ENCODE measurements around the gene LSM2. TPM values are rescaled to one million over a fixed set of nuclear protein-coding genes. Genes with fewer than 3 reads are reported as not detected.

LSM2 gene
- total and polyA plus RNA-seq, 8 donors: 11.0 to 27.3 (median 21.4) TPM

DNA sequence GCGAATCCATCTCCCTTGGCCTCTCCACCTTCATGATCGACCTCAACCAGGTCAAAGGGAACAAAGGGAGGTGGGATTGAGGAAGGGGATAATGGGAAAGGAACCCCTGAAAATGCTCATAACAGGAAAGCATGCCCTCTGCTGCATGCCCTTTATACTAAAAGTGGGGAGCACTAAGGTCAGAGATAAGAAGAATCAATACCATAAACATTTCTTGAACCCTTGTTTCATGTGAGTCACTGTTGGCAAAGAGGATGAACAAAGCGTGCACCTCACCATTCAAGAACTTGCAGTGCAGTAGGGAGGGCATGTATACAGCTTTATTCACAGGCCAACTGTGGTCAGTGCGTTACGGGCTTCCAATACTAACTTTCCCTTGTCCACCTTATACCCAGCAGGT, 46.0 kb downstream of the LSM2 start:
- Histone ChIP-seq H3K4me1 (no peaks in the 10 kb centered on the region), H3K27ac (no peak overlapping the region), H3K4me3 (no peak overlapping the region), H3K27me3 (no peaks in the 10 kb centered on the region), H3K9me3 (no peaks in the 10 kb centered on the region), H3K36me3 (no peaks in the 10 kb centered on the region)
- DNase-seq (no peak), ATAC-seq (no peak), FAIRE-seq (no peak)
- TF ChIP-seq, protein P1, sequence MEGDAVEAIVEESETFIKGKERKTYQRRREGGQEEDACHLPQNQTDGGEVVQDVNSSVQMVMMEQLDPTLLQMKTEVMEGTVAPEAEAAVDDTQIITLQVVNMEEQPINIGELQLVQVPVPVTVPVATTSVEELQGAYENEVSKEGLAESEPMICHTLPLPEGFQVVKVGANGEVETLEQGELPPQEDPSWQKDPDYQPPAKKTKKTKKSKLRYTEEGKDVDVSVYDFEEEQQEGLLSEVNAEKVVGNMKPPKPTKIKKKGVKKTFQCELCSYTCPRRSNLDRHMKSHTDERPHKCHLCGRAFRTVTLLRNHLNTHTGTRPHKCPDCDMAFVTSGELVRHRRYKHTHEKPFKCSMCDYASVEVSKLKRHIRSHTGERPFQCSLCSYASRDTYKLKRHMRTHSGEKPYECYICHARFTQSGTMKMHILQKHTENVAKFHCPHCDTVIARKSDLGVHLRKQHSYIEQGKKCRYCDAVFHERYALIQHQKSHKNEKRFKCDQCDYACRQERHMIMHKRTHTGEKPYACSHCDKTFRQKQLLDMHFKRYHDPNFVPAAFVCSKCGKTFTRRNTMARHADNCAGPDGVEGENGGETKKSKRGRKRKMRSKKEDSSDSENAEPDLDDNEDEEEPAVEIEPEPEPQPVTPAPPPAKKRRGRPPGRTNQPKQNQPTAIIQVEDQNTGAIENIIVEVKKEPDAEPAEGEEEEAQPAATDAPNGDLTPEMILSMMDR (IDR thresholded peaks at IDR 0.05): no peak
- WGBS, 2 donors: 80 to 86% methylated on average over 5 of the region's 5 CpGs
- intact Hi-C loops (cut with DNase I): no loop called here

DNA sequence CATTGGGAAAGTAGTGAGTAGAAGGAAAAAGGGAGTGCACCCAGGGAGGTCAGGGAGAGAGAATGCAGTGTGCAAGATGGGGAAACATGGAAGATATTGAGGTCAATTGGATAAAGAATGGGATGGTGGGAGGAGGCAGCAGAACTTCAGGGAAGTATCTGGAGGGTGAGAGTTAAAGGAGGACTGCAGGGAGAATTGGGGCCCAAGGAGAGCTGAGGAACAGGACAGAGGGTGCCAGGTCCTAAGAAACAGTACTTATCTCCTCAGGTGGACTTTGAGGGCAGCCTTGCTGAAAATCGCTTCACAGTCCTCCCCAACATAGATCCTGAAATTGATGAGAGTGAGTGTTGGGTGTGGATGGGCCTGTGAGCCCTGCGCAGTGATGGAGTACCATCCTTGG, 48.5 kb downstream of the LSM2 start:
- intact Hi-C loops (cut with DNase I): no loop called here
- no peak for FAIRE-seq
- no peaks in the 10 kb centered on the region for H3K27me3 ChIP-seq
- H3K9me3 ChIP-seq: no peaks in the 10 kb centered on the region
- DNase-seq: no peak
- H3K4me3 ChIP-seq: no peak overlapping the region
- no peak for ATAC-seq
- 79 to 85% methylated on average over 2 of the region's 2 CpGs for WGBS, 2 donors
- H3K4me1 ChIP-seq: no peaks in the 10 kb centered on the region
- H3K36me3 ChIP-seq: no peaks in the 10 kb centered on the region
- TF ChIP-seq, protein P1 (IDR thresholded peaks at IDR 0.05): no peak
- H3K27ac ChIP-seq: no peak overlapping the region

DNA sequence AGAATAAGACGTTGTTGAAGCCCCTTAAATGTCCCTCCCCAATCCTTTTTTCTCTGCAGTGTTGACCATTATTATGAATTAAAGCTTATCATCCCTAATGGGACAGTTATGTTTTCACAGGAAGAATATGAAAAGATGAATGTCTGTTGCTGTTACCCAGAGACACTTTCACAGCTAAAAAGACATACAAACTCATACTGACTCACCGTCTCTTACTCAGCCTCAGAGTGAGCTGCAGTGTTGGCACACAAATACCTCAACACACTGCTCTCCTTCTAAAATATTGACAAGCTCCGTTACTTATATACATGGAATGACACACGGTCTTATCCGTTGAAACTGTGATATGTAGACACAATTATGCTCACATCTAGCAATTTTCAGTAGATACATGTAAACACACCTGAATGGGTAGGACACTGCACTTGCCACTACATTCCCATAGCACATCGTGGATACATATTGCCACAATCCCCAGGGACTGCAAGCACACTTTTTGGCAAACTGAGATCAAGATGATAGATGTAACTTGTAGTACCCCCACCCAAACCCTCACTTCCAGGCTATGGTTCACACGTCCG, 53.9 kb downstream of the LSM2 start:
- TF ChIP-seq, protein P1 (IDR thresholded peaks at IDR 0.05): no peak
- no peak for DNase-seq
- H3K4me1 ChIP-seq: no peaks in the 10 kb centered on the region
- no peaks in the 10 kb centered on the region for H3K27me3 ChIP-seq
- H3K36me3 ChIP-seq: no peaks in the 10 kb centered on the region
- H3K27ac ChIP-seq: no peak overlapping the region
- ATAC-seq: no peak
- intact Hi-C loops (cut with DNase I): no loop called here
- no peaks in the 10 kb centered on the region for H3K9me3 ChIP-seq
- no peak overlapping the region for H3K4me3 ChIP-seq
- 52 to 65% methylated on average over 8 of the region's 8 CpGs for WGBS, 2 donors
- FAIRE-seq: no peak

DNA sequence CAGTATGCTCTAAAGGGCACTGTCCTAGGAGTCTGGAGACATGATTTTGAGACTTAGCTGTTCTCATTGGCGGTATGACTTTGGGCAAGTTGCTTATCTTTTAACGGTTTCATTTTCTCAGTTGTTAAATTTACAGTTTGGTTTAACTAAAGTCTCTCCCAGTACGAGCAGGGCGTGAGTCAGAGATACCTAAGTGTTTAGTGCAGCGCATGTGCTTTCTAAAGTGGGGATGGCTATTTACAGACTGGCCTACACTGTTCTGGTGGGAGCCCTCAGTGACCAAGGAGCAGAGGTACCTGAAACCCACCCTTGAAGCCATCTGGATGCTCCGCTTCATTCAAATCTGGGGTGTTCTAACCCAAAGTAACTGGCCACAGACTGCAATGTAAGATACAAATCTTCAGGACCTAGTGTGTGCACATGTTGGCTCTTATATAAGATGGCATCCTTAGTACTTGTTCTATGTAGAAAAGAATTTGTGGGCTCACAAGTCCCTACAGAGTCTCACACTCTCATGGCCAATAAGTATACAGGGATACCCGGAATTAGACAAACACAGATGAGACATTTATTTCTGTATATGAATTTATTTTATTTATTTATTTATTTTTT, 56.2 kb downstream of the LSM2 start:
- intact Hi-C loops (cut with DNase I): no loop called here
- no peaks in the 10 kb centered on the region for H3K36me3 ChIP-seq
- TF ChIP-seq, protein P1 (IDR thresholded peaks at IDR 0.05): no peak
- H3K27me3 ChIP-seq: no peaks in the 10 kb centered on the region
- FAIRE-seq: no peak
- no peak for ATAC-seq
- H3K27ac ChIP-seq: no peak overlapping the region
- DNase-seq: no peak
- H3K4me1 ChIP-seq: no peaks in the 10 kb centered on the region
- no peaks in the 10 kb centered on the region for H3K9me3 ChIP-seq
- 75 to 81% methylated on average over 7 of the region's 7 CpGs for WGBS, 2 donors
- H3K4me3 ChIP-seq: no peak overlapping the region

DNA sequence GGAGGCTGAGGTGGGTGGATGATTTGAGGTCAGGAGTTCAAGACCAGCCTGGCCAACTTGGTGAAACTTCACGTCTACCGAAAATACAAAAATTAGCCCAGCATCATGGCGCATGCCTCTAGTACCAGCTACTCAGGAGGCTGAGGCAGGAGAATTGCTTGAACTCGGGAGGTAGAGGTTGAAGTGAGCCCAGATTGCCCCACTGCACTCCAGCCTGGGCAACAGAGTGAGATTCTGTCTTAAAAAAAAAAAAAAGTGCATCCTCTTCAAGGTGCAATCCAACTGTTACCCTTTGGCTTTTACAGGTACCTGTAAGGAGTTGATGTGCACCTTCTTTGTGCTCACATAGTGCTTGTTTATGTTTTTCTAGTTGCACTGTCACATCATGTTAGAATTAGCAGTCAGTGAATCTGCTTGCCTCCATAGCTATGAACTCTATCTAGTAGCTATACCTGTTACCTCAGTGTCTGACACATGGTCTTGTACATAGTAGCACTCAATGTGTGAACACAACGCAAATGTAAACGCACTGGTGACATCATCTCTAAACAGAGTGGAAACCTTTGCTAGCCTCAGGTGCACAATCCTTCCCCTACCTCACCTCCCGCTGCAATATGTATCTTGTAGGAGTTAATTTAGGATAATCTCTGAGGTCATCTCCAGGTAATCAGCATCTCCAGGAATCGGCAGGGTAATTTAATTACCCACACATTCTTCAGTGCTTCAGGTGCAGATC, 57.3 kb downstream of the LSM2 start:
- Histone ChIP-seq H3K4me1 (no peaks in the 10 kb centered on the region), H3K27ac (no peak overlapping the region), H3K36me3 (no peaks in the 10 kb centered on the region), H3K9me3 (no peaks in the 10 kb centered on the region), H3K4me3 (no peak overlapping the region), H3K27me3 (no peaks in the 10 kb centered on the region)
- FAIRE-seq: no peak
- DNase-seq: no peak
- 79 to 82% methylated on average over 8 of the region's 8 CpGs for whole genome bisulfite sequencing, 2 donors
- ATAC-seq: no peak
- intact Hi-C loops (cut with DNase I): no loop called here
- TF ChIP-seq, protein P1 (IDR thresholded peaks at IDR 0.05): no peak
